ENCODE data around the gene LAMC1.

DNA sequence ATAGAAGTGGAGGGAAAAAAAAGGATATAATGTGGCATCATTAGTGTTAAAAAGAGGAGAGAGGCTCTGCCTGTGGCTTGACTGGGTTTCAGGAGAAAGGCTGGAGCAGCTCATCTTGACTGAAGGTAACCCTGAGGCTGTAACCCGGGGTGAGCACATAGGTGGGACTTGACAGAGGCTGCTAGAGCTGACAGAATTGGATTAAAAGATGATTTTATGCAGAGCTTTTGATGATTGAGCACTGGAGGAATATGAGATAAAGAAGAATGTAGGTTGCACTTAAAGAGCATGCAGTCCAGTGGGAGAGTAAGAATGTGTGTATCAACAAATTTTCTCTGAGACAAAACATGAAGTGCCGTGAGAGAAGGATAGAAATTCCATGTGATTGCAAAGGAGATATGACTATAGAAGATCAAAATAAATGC lies 17.3 kb downstream of the LAMC1 start:
- TF ChIP-seq, protein P1, sequence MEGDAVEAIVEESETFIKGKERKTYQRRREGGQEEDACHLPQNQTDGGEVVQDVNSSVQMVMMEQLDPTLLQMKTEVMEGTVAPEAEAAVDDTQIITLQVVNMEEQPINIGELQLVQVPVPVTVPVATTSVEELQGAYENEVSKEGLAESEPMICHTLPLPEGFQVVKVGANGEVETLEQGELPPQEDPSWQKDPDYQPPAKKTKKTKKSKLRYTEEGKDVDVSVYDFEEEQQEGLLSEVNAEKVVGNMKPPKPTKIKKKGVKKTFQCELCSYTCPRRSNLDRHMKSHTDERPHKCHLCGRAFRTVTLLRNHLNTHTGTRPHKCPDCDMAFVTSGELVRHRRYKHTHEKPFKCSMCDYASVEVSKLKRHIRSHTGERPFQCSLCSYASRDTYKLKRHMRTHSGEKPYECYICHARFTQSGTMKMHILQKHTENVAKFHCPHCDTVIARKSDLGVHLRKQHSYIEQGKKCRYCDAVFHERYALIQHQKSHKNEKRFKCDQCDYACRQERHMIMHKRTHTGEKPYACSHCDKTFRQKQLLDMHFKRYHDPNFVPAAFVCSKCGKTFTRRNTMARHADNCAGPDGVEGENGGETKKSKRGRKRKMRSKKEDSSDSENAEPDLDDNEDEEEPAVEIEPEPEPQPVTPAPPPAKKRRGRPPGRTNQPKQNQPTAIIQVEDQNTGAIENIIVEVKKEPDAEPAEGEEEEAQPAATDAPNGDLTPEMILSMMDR (IDR thresholded peaks at IDR 0.05; ENCODE audit: poor library complexity) = no peak
- TF ChIP-seq EZH2 (IDR thresholded peaks at IDR 0.05; ENCODE audit: borderline replicate concordance) = no peak

Data from hepatocyte (in vitro differentiated cells).